A549 (cell line): ENCODE data around the gene FRMD7. TPM values are rescaled to one million over a fixed set of nuclear protein-coding genes. Genes with fewer than 3 reads are reported as not detected.

ENCODE experiments used
- ATAC-seq, 2 experiments: fragments of 200-7000 bp in 1 of 2; fragments of >200 bp in 1 of 2; cut with Nextera tagmentation in 1 of 2; cut with Tn5 transposase in 1 of 2; 3 replicates each; pipeline versions ENCODE4 v1.8.0 to v1.9.1; 2018 to 2020; ENCODE audit warnings: mild to moderate bottlenecking in 1 of 2, moderate library complexity in 1 of 2
- CTCF ChIA-PET: fragments of 300-600 bp; sonication (Branson Sonifier 250); formaldehyde crosslinking; extraction: SDS; loops from one replicate; lab custom pipeline; 2021; ENCODE audit warnings: antibody characterized with exemption, inconsistent platforms; lab: Yijun Ruan, JAX
- POLR2A ChIA-PET: fragments of 350-600 bp; formaldehyde crosslinking; extraction: SDS; loops from one replicate; lab custom pipeline; 2021; ENCODE audit warnings: antibody characterized with exemption, inconsistent platforms; lab: Yijun Ruan, JAX
- DNase-seq, 2 experiments: peaks; one replicate each; pipeline versions ENCODE4 v3.0.0 to v3.0.0-alpha.2; 2011 to 2016; ENCODE audit warnings: low read depth in 1 of 2, low spot score in 1 of 2
- FAIRE-seq: peaks from 2 replicates; lab custom pipeline; 2011; peaks lifted over from hg19 to GRCh38; lab: Jason Lieb, UNC
- H3K27ac ChIP-seq, 2 experiments: fragments of >200 bp; sonication (Bioruptor Twin); formaldehyde crosslinking; 3 replicates each; pipeline ENCODE4 v1.5.1; 2016 to 2017
- H3K4me1 ChIP-seq: fragments of >200 bp; sonication (Bioruptor Twin); formaldehyde crosslinking; 3 replicates; pipeline ENCODE4 v1.6.1; 2016
- H3K4me2 ChIP-seq: fragments of >200 bp; sonication (Bioruptor Twin); formaldehyde crosslinking; 3 replicates; pipeline ENCODE4 v1.6.1; 2016
- H3K4me3 ChIP-seq: fragments of >200 bp; sonication (Bioruptor Twin); formaldehyde crosslinking; 3 replicates; pipeline ENCODE4 v1.5.1; 2016
- H3K9me3 ChIP-seq: fragments of >200 bp; sonication (Bioruptor Twin); formaldehyde crosslinking; 3 replicates; pipeline ENCODE4 v1.6.1; 2016
- BHLHE40 ChIP-seq: IDR thresholded peaks from 2 replicates; pipeline ENCODE4 v1.6.1; 2012; ENCODE audit warnings: low read depth, low read length, inconsistent platforms
- CEBPB ChIP-seq, 2 experiments: fragments of >200 bp in 1 of 2; sonication (Bioruptor Twin) in 1 of 2; formaldehyde crosslinking in 1 of 2; IDR thresholded peaks; 2 replicates each; pipeline ENCODE4 v1.6.1; 2012 to 2016
- CHD2 ChIP-seq: fragments of 150-350 bp; IDR thresholded peaks from 2 replicates; pipeline ENCODE4 v1.6.1; 2014; ENCODE audit warnings: low read length; ENCODE audit not compliant: partially characterized antibody
- CTCF ChIP-seq: fragments of >200 bp; sonication (Bioruptor Twin); formaldehyde crosslinking; IDR thresholded peaks from 3 replicates; pipeline ENCODE4 v1.5.1; 2016
- E2F6 ChIP-seq: IDR thresholded peaks from 2 replicates; pipeline ENCODE4 v1.6.1; 2012; ENCODE audit warnings: low read depth, borderline replicate concordance
- EHMT2 ChIP-seq: fragments of 200-600 bp; sonication (generic); IDR thresholded peaks from 2 replicates; pipeline ENCODE4 v1.6.1; 2016; ENCODE audit warnings: antibody characterized with exemption, low read depth, mild to moderate bottlenecking, moderate library complexity
- ELK1 ChIP-seq: fragments of 150-350 bp; IDR thresholded peaks from 2 replicates; pipeline ENCODE4 v1.6.1; 2014; ENCODE audit warnings: low read depth, mild to moderate bottlenecking, low read length
- EP300 ChIP-seq, 2 experiments: fragments of >200 bp; sonication (Bioruptor Twin); formaldehyde crosslinking; IDR thresholded peaks; 2 replicates in 1 of 2; 3 replicates in 1 of 2; pipeline ENCODE4 v1.6.1; 2016 to 2017
- FOSB ChIP-seq: fragments of 250-450 bp; sonication (Bioruptor Pico); IDR thresholded peaks from 2 replicates; pipeline ENCODE4 v1.5.0; 2020; ENCODE audit warnings: mild to moderate bottlenecking, moderate library complexity
- HES2 ChIP-seq: fragments of >200 bp; sonication (Bioruptor Twin); formaldehyde crosslinking; IDR thresholded peaks from 2 replicates; pipeline ENCODE4 v1.6.1; 2016
- HOXB13 ChIP-seq: fragments of 250-450 bp; sonication (Bioruptor Pico); IDR thresholded peaks from 2 replicates; pipeline ENCODE4 v1.5.0; 2020; ENCODE audit warnings: low read depth, mild to moderate bottlenecking, moderate library complexity
- JUN ChIP-seq, 2 experiments: fragments of >200 bp; sonication (Bioruptor Twin); formaldehyde crosslinking; IDR thresholded peaks; 2 replicates in 1 of 2; 3 replicates in 1 of 2; pipeline ENCODE4 v1.6.1; 2016 to 2017
- JUNB ChIP-seq: fragments of >200 bp; sonication (Bioruptor Twin); formaldehyde crosslinking; IDR thresholded peaks from 2 replicates; pipeline ENCODE4 v1.6.1; 2016
- KDM5A ChIP-seq: fragments of 200-600 bp; sonication (generic); IDR thresholded peaks from 2 replicates; pipeline ENCODE4 v1.6.1; 2016; ENCODE audit warnings: antibody characterized with exemption, mild to moderate bottlenecking
- MAFK ChIP-seq: fragments of 450-650 bp; IDR thresholded peaks from 2 replicates; pipeline ENCODE4 v1.6.1; 2014; ENCODE audit not compliant: partially characterized antibody
- NR3C1 ChIP-seq: fragments of >200 bp; sonication (Bioruptor Twin); formaldehyde crosslinking; IDR thresholded peaks from 3 replicates; pipeline ENCODE4 v1.6.1; 2017
- PBX3 ChIP-seq: IDR thresholded peaks from 2 replicates; pipeline ENCODE4 v1.6.1; 2012
- POLR2AphosphoS2 ChIP-seq: conservative IDR thresholded peaks from 2 replicates; pipeline ENCODE4 v1.6.1; 2012; ENCODE audit warnings: low read length, improper control_type of control experiment, inconsistent platforms
- RAD21 ChIP-seq, 2 experiments: fragments of >200 bp in 1 of 2; sonication (Bioruptor Twin) in 1 of 2; formaldehyde crosslinking in 1 of 2; IDR thresholded peaks in 1 of 2; conservative IDR thresholded peaks in 1 of 2; 2 replicates in 1 of 2; 3 replicates in 1 of 2; pipeline ENCODE4 v1.6.1; 2012 to 2018; ENCODE audit warnings: inconsistent platforms in 1 of 2
- SMC3 ChIP-seq: fragments of >200 bp; sonication (Bioruptor Twin); formaldehyde crosslinking; IDR thresholded peaks from 3 replicates; pipeline ENCODE4 v1.6.1; 2018; ENCODE audit warnings: inconsistent platforms
- SREBF2 ChIP-seq: fragments of 450-650 bp; IDR thresholded peaks from 2 replicates; pipeline ENCODE4 v1.6.1; 2014; ENCODE audit warnings: mild to moderate bottlenecking, moderate library complexity
- ZSCAN20 ChIP-seq: fragments of 250-450 bp; sonication (Bioruptor Pico); IDR thresholded peaks from 2 replicates; pipeline ENCODE4 v1.8.0; 2022; ENCODE audit warnings: mild to moderate bottlenecking, moderate library complexity
- WGBS: methylation state at CpG from one replicate; pipeline ENCODE4 v1.1.6; 2017; ENCODE audit errors: missing lambda C conversion rate; 5-methylcytosine and 5-hydroxymethylcytosine counted together
- polyA plus RNA-seq, 4 experiments: library from polyadenylated mRNA; depleted of rRNA in 3 of 4; stranded (reverse); fragments of >200 nt; fragmentation: RNase III in 1 of 4; extraction: RNeasy Plus Mini Kit Qiagen cat#74134 plus additional on column Dnase treatment in 1 of 4; gene quantifications; 2 replicates in 3 of 4; 3 replicates in 1 of 4; pipeline ENCODE4 v1.2.3, GENCODE V29; 2011 to 2017

The FRMD7 gene
- polyA plus RNA-seq, 2 of the 4 experiments (the other 2 are of a cell fraction) = not detected

- ChIA-PET CTCF (interaction anchor here (1.6 kb wide), 2 partner anchors 11 to 104 kb away, joined by 3 to 4 read pairs; partner anchors contain the start of genes FRMD7 and RAP2C), POLR2A (no interaction called here)
- no peak for ATAC-seq
- no peak overlapping the region for H3K4me2 ChIP-seq
- H3K9me3 ChIP-seq = no peaks in the 10 kb centered on the region
- no peak for DNase-seq
- 13% methylated on average over 5 of the region's 5 CpGs for WGBS
- TF ChIP-seq KDM5A (no peak), JUNB (no peak), RAD21 (conservative IDR thresholded peaks at IDR 0.05 in 1 of 2, IDR thresholded peaks at IDR 0.05 in 1 of 2) (no peak), BHLHE40 (no peak), CHD2 (no peak), CEBPB (IDR thresholded peaks at IDR 0.05) (no peak), POLR2AphosphoS2 (no peak), HOXB13 (CRISPR knock-in tag) (no peak), SMC3 (no peak), EHMT2 (no peak)
- no peak overlapping the region for H3K27ac ChIP-seq
- no peak for FAIRE-seq
- H3K4me1 ChIP-seq = no peaks in the 10 kb centered on the region
- no peak overlapping the region for H3K4me3 ChIP-seq
These were observed 12.0 kb downstream of the FRMD7 start for GRCh38 chrX:132115792-132116191.

- ChIA-PET CTCF (interaction anchor here (0.6 to 1.1 kb wide), 2 partner anchors 12 to 164 kb away, joined by 3 read pairs; no protein-coding TSS in a partner anchor), POLR2A (no interaction called here)
- FAIRE-seq (peak; percentile 7), DNase-seq (no peak), ATAC-seq (no peak)
- Histone ChIP-seq H3K9me3 (no peaks in the 10 kb centered on the region), H3K27ac (no peak overlapping the region), H3K4me3 (no peak overlapping the region), H3K4me2 (no peak overlapping the region), H3K4me1 (no peaks in the 10 kb centered on the region)
- no peak for TF ChIP-seq PBX3
- no peak for TF ChIP-seq HES2
- TF ChIP-seq MAFK = no peak
- no peak for TF ChIP-seq JUN (IDR thresholded peaks at IDR 0.05)
- TF ChIP-seq NR3C1 = no peak
- no peak for TF ChIP-seq EHMT2
- no peak for TF ChIP-seq SREBF2
- TF ChIP-seq EP300 (IDR thresholded peaks at IDR 0.05) = no peak
- no peak for TF ChIP-seq ZSCAN20
These were observed 13.2 kb downstream of the FRMD7 start for GRCh38 chrX:132114607-132115006.

GRCh38 chrX:132107291-132107690, 20.5 kb downstream of the FRMD7 start:
- no peak for TF ChIP-seq E2F6
- no peak overlapping the region for H3K27ac ChIP-seq
- no peak overlapping the region for H3K4me2 ChIP-seq
- ChIA-PET CTCF (no interaction called here), POLR2A (no interaction called here)
- H3K4me3 ChIP-seq = no peak overlapping the region
- DNase-seq (no peak), FAIRE-seq (no peak), ATAC-seq (no peak)
- no peaks in the 10 kb centered on the region for H3K9me3 ChIP-seq
- H3K4me1 ChIP-seq = no peaks in the 10 kb centered on the region

GRCh38 chrX:132101799-132102198, 26.0 kb downstream of the FRMD7 start:
- ChIA-PET POLR2A (no interaction called here), CTCF (interaction anchor here (1.0 to 2.2 kb wide), 3 partner anchors 13 to 118 kb away, joined by 3 to 5 read pairs (median 4); no protein-coding TSS in a partner anchor)
- FAIRE-seq (no peak), ATAC-seq (no peak), DNase-seq (no peak)
- no peak overlapping the region for H3K4me2 ChIP-seq
- no peak overlapping the region for H3K27ac ChIP-seq
- H3K9me3 ChIP-seq = no peaks in the 10 kb centered on the region
- no peaks in the 10 kb centered on the region for H3K4me1 ChIP-seq
- no peak overlapping the region for H3K4me3 ChIP-seq
- no peak for TF ChIP-seq CTCF
- no peak for TF ChIP-seq ELK1
- no peak for TF ChIP-seq NR3C1
- TF ChIP-seq FOSB (CRISPR knock-in tag) = no peak
- WGBS = 50% methylated on average over 7 of the region's 9 CpGs
